ENCODE measurements around the gene THSD7A.

DNA sequence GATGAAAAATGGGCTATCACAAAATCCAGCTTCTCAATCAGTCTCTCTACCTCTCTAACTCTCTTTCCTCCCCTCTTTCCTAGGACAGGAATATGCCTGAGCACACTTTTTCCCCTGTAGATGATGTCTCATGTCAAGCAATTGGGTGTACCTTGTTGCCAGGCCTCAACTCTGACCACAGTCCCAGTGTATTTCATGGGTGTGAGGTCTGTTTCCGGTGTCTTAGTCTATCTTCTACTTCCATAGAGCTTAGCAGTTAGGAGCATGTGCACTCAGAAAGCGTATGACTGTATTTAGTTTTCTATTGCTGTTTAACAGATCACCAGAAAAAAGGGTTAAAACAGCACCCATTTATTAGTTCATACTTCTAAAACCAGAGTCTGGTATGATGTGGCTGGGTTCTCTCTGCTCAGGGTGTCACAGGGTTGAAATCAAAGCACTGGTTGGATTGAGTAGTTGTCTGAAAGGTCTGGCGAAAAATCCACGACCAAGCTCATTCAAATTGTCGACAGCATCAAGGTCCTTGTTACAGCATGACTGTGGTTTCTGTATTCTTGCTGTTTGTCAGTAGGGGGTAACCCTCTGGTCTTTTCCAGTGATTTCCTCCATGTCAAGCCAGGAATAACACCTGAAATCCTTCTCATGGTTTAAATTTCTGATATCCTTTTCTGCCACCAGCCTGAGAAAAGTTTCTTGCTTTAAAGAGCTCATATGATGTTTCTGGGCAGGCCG, 130.0 kb downstream of the THSD7A start:
- TF ChIP-seq REST (IDR thresholded peaks at IDR 0.05; ENCODE audit: borderline replicate concordance) (no peak), EZH2 (IDR thresholded peaks at IDR 0.05; ENCODE audit: borderline replicate concordance, insufficient read depth, low read length, poor library complexity, severe bottlenecking) (no peak), POLR2AphosphoS5 (IDR thresholded peaks at IDR 0.05) (no peak), EP300 (conservative IDR thresholded peaks at IDR 0.05; ENCODE audit: poor library complexity, severe bottlenecking) (no peak)
- TF ChIP-seq, protein P1, sequence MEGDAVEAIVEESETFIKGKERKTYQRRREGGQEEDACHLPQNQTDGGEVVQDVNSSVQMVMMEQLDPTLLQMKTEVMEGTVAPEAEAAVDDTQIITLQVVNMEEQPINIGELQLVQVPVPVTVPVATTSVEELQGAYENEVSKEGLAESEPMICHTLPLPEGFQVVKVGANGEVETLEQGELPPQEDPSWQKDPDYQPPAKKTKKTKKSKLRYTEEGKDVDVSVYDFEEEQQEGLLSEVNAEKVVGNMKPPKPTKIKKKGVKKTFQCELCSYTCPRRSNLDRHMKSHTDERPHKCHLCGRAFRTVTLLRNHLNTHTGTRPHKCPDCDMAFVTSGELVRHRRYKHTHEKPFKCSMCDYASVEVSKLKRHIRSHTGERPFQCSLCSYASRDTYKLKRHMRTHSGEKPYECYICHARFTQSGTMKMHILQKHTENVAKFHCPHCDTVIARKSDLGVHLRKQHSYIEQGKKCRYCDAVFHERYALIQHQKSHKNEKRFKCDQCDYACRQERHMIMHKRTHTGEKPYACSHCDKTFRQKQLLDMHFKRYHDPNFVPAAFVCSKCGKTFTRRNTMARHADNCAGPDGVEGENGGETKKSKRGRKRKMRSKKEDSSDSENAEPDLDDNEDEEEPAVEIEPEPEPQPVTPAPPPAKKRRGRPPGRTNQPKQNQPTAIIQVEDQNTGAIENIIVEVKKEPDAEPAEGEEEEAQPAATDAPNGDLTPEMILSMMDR (IDR thresholded peaks at IDR 0.05; ENCODE audit: poor library complexity, severe bottlenecking), result no peak
